Endodermal cell (in vitro differentiated cells): ENCODE results near the gene GRIP1. TPM values are rescaled to one million over a fixed set of nuclear protein-coding genes. Genes with fewer than 3 reads are reported as not detected.

ENCODE experiments used
- DNase-seq: peaks from one replicate; pipeline ENCODE4 v3.0.0-alpha.2; 2017
- H3K27ac ChIP-seq: 2 replicates; pipeline ENCODE4 v1.5.1; 2013; ENCODE audit warnings: mild to moderate bottlenecking, low read depth, low read length, moderate library complexity
- H3K27me3 ChIP-seq: 2 replicates; pipeline ENCODE4 v1.6.1; 2013; ENCODE audit warnings: mild to moderate bottlenecking, low read length, moderate library complexity; ENCODE audit not compliant: insufficient read depth, control insufficient read depth, poor library complexity, severe bottlenecking
- H3K36me3 ChIP-seq: 2 replicates; pipeline ENCODE4 v1.7.0; 2013; ENCODE audit warnings: mild to moderate bottlenecking, low read length, moderate library complexity; ENCODE audit not compliant: control insufficient read depth, insufficient read depth
- H3K4me1 ChIP-seq: one replicate; pipeline ENCODE4 v1.7.0; 2013; ENCODE audit warnings: low read length; ENCODE audit not compliant: control insufficient read depth, insufficient read depth
- H3K4me3 ChIP-seq: 2 replicates; pipeline ENCODE4 v1.5.1; 2013; ENCODE audit warnings: mild to moderate bottlenecking, low read length, moderate library complexity
- H3K9ac ChIP-seq: 2 replicates; pipeline ENCODE4 v1.6.1; 2013; ENCODE audit warnings: mild to moderate bottlenecking, low read length, moderate library complexity; ENCODE audit not compliant: poor library complexity, severe bottlenecking; ENCODE audit errors: extremely low read depth
- H3K9me3 ChIP-seq: 2 replicates; pipeline ENCODE4 v1.6.1; 2013; ENCODE audit warnings: mild to moderate bottlenecking, low read length, moderate library complexity; ENCODE audit not compliant: control insufficient read depth
- H3K27ac Mint-ChIP-seq: 2 replicates; pipeline ENCODE4 v1.8.0; 2020; ENCODE audit warnings: mixed read lengths
- H3K27me3 Mint-ChIP-seq: 2 replicates; pipeline ENCODE4 v1.8.0; 2021; ENCODE audit warnings: mild to moderate bottlenecking, mixed read lengths; ENCODE audit not compliant: insufficient read depth
- H3K36me3 Mint-ChIP-seq: 2 replicates; pipeline ENCODE4 v1.8.0; 2020; ENCODE audit warnings: low read depth, mixed read lengths
- H3K4me1 Mint-ChIP-seq: 2 replicates; pipeline ENCODE4 v1.8.0; 2020; ENCODE audit warnings: mixed read lengths
- H3K4me3 Mint-ChIP-seq: 2 replicates; pipeline ENCODE4 v1.8.0; 2020; ENCODE audit warnings: mild to moderate bottlenecking, moderate library complexity, mixed read lengths
- H3K9me3 Mint-ChIP-seq: 2 replicates; pipeline ENCODE4 v1.8.0; 2020; ENCODE audit warnings: mild to moderate bottlenecking, mixed read lengths
- WGBS, 2 experiments: methylation state at CpG; one replicate each; pipeline versions ENCODE4 v1.1.5 to v1.1.7; 2013; ENCODE audit warnings: missing lambda C conversion rate in 2 of 2, mixed read lengths in 1 of 2; ENCODE audit not compliant: insufficient coverage in 1 of 2, insufficient read length in 1 of 2; 5-methylcytosine and 5-hydroxymethylcytosine counted together
- total RNA-seq, 2 donors: library from RNA; stranded (reverse); fragmentation: NEBNext Ultra II Directional in 1 of 2; extraction: Animal tissue kit (Norgen Biotek cat#: 25700) in 1 of 2; gene quantifications; 2 replicates in 1 of 2; 3 replicates in 1 of 2; pipeline ENCODE4 v1.2.1, GENCODE V29; 2021
- TF ChIP-seq, protein P1 (sequence below): fragments of 200-600 bp; sonication (generic); conservative IDR thresholded peaks from 2 replicates; pipeline ENCODE4 v1.5.0; 2021; ENCODE audit warnings: antibody characterized with exemption, mild to moderate bottlenecking

Gene GRIP1
- total RNA-seq, 2 donors from 2014 or later: 41.0 to 47.6 TPM

DNA sequence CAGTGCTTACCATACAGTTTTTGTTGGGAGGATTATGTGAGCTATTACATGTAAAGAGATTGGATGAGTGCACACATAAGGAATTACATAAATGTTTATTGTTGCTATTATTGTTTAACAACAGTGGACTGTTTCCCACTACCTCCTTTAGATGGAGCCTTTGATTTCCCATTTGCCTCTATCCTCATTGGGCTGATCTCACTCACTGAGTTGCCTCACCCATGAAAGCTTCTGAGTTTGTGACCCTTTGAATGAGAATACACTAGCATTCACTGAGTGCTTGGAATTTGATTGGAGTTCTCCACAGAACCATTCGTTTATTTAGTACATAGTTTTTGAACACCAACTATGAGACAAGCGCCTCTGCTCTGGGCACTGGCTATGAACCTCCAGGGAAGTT, 255.6 kb downstream of the GRIP1 start:
- TF ChIP-seq, protein P1, sequence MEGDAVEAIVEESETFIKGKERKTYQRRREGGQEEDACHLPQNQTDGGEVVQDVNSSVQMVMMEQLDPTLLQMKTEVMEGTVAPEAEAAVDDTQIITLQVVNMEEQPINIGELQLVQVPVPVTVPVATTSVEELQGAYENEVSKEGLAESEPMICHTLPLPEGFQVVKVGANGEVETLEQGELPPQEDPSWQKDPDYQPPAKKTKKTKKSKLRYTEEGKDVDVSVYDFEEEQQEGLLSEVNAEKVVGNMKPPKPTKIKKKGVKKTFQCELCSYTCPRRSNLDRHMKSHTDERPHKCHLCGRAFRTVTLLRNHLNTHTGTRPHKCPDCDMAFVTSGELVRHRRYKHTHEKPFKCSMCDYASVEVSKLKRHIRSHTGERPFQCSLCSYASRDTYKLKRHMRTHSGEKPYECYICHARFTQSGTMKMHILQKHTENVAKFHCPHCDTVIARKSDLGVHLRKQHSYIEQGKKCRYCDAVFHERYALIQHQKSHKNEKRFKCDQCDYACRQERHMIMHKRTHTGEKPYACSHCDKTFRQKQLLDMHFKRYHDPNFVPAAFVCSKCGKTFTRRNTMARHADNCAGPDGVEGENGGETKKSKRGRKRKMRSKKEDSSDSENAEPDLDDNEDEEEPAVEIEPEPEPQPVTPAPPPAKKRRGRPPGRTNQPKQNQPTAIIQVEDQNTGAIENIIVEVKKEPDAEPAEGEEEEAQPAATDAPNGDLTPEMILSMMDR: no peak
- peaks cover 16% of the 10 kb centered on the region for H3K9me3 Mint-ChIP-seq
- Histone ChIP-seq H3K36me3 (peaks cover 8% of the 10 kb centered on the region), H3K9me3 (peaks cover 7% of the 10 kb centered on the region), H3K4me3 (no peak overlapping the region), H3K4me1 (no peaks in the 10 kb centered on the region), H3K27me3 (no peaks in the 10 kb centered on the region), H3K27ac (no peak overlapping the region), H3K9ac (no peak overlapping the region)
- H3K4me1 Mint-ChIP-seq: peaks cover 4% of the 10 kb centered on the region
- 70 to 82% methylated on average over 2 of the region's 2 CpGs for WGBS, 2 experiments
- H3K27ac Mint-ChIP-seq: no peak overlapping the region
- no peak overlapping the region for H3K4me3 Mint-ChIP-seq
- H3K36me3 Mint-ChIP-seq: peaks cover 9% of the 10 kb centered on the region
- DNase-seq: no peak
- no peaks in the 10 kb centered on the region for H3K27me3 Mint-ChIP-seq

DNA sequence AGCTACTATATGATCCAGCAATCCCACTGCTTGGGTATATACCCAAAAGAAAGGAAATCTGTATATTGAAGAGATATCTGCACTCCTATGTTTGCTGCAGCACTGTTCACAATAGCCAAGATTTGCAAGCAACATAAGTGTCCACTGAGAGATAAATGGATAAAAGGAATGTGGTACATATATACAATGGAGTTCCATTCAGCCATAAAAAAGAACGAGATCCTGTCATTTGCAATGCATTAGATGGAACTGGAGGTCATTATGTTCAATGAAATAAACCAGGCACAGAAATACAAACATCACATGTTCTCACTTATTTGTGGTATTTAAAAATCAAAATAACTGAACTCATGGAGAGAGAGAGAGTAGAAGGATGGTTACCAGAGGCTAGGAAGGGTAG, 260.0 kb downstream of the GRIP1 start:
- Histone ChIP-seq H3K27me3 (no peaks in the 10 kb centered on the region), H3K36me3 (peaks cover 3% of the 10 kb centered on the region), H3K27ac (no peak overlapping the region), H3K4me3 (no peak overlapping the region), H3K9ac (no peak overlapping the region), H3K4me1 (no peaks in the 10 kb centered on the region), H3K9me3 (no peaks in the 10 kb centered on the region)
- H3K4me1 Mint-ChIP-seq: no peaks in the 10 kb centered on the region
- H3K27me3 Mint-ChIP-seq: no peaks in the 10 kb centered on the region
- H3K4me3 Mint-ChIP-seq: no peak overlapping the region
- peaks cover 3% of the 10 kb centered on the region for H3K36me3 Mint-ChIP-seq
- TF ChIP-seq, protein P1: no peak
- H3K9me3 Mint-ChIP-seq: peaks cover 6% of the 10 kb centered on the region
- WGBS, 2 experiments: 93% methylated on average over 1 of the region's 1 CpG; no CpG with 5 or more reads in 1 of the 2 experiments
- DNase-seq: no peak
- H3K27ac Mint-ChIP-seq: no peak overlapping the region

DNA sequence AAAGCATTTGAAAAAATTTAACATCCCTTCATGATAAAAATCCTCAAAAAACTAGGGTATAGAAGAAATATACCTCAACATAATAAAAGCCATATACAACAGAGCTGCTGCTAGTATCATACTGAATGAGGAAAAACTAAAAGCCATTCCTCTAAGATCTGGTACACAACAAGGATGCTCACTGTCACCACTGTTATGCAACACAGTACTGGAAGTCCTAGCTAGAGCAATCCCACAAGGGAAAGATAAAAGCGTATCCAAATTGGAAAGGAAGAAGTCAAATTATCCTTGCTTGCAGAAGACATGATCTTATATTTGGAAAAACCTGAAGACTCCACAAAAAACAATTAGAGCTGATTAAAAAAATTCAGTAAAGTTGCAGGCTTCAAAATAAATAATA, 261.7 kb downstream of the GRIP1 start:
- H3K36me3 Mint-ChIP-seq: peaks cover 7% of the 10 kb centered on the region
- TF ChIP-seq, protein P1: no peak
- no peak overlapping the region for H3K4me3 ChIP-seq
- no peak overlapping the region for H3K27ac Mint-ChIP-seq
- DNase-seq: no peak
- peaks cover 16% of the 10 kb centered on the region for H3K9me3 Mint-ChIP-seq
- no peaks in the 10 kb centered on the region for H3K4me1 ChIP-seq
- no peak overlapping the region for H3K9ac ChIP-seq
- H3K4me1 Mint-ChIP-seq: no peaks in the 10 kb centered on the region
- no peaks in the 10 kb centered on the region for H3K9me3 ChIP-seq
- no peak overlapping the region for H3K27ac ChIP-seq
- 90 to 100% methylated on average over 1 of the region's 1 CpG for WGBS, 2 experiments
- peaks cover 3% of the 10 kb centered on the region for H3K36me3 ChIP-seq
- H3K27me3 Mint-ChIP-seq: no peaks in the 10 kb centered on the region
- H3K4me3 Mint-ChIP-seq: no peak overlapping the region
- no peaks in the 10 kb centered on the region for H3K27me3 ChIP-seq
